ENCODE results near the gene FKBP8.

FKBP8 gene

GRCh38 chr19:18508585-18508984, 34.8 kb downstream of the FKBP8 start:
- DNase-seq (ENCODE audit: extremely low read depth, insufficient read length): no peak
- no peaks in the 10 kb centered on the region for H3K27me3 ChIP-seq (replicated peaks; ENCODE audit: control insufficient read depth, insufficient read depth, low read length)
- no peak overlapping the region for H3K4me3 ChIP-seq (replicated peaks; ENCODE audit: low read depth, low read length)
- no peak for TF ChIP-seq CTCF (IDR thresholded peaks at IDR 0.05; ENCODE audit: insufficient read depth, low read length, poor library complexity, severe bottlenecking)
- H3K36me3 ChIP-seq (ENCODE audit: control insufficient read depth, insufficient read depth, low read length): no peaks in the 10 kb centered on the region; the same call in none of the 2 replicates

- Histone ChIP-seq H3K36me3 (ENCODE audit: control insufficient read depth, insufficient read depth, low read length) (no peaks in the 10 kb centered on the region; the same call in none of the 2 replicates), H3K4me3 (replicated peaks; ENCODE audit: low read depth, low read length) (no peak overlapping the region), H3K27me3 (replicated peaks; ENCODE audit: control insufficient read depth, insufficient read depth, low read length) (no peaks in the 10 kb centered on the region)
- no peak for TF ChIP-seq CTCF (IDR thresholded peaks at IDR 0.05; ENCODE audit: insufficient read depth, low read length, poor library complexity, severe bottlenecking)
- no peak for DNase-seq (ENCODE audit: extremely low read depth, insufficient read length)
Measured at GRCh38 chr19:18507727-18508440, 35.5 kb downstream of the FKBP8 start.

GRCh38 chr19:18507021-18507726, 36.2 kb downstream of the FKBP8 start:
- no peaks in the 10 kb centered on the region for H3K27me3 ChIP-seq (replicated peaks; ENCODE audit: control insufficient read depth, insufficient read depth, low read length)
- H3K36me3 ChIP-seq (ENCODE audit: control insufficient read depth, insufficient read depth, low read length): no peaks in the 10 kb centered on the region; the same call in none of the 2 replicates
- TF ChIP-seq CTCF (IDR thresholded peaks at IDR 0.05; ENCODE audit: insufficient read depth, low read length, poor library complexity, severe bottlenecking): no peak
- H3K4me3 ChIP-seq (replicated peaks; ENCODE audit: low read depth, low read length): no peak overlapping the region
- DNase-seq (ENCODE audit: extremely low read depth, insufficient read length): no peak

- Histone ChIP-seq H3K4me3 (replicated peaks; ENCODE audit: low read depth, low read length) (no peak overlapping the region), H3K36me3 (ENCODE audit: control insufficient read depth, insufficient read depth, low read length) (peaks cover 2% of the 10 kb centered on the region), H3K27me3 (replicated peaks; ENCODE audit: control insufficient read depth, insufficient read depth, low read length) (no peaks in the 10 kb centered on the region)
- TF ChIP-seq CTCF (IDR thresholded peaks at IDR 0.05; ENCODE audit: insufficient read depth, low read length, poor library complexity, severe bottlenecking): no peak
- no peak for DNase-seq (ENCODE audit: extremely low read depth, insufficient read length)
Measured at GRCh38 chr19:18506101-18506930, 37.1 kb downstream of the FKBP8 start.

- TF ChIP-seq CTCF (IDR thresholded peaks at IDR 0.05; ENCODE audit: insufficient read depth, low read length, poor library complexity, severe bottlenecking): no peak
- DNase-seq (ENCODE audit: extremely low read depth, insufficient read length): no peak
- H3K4me3 ChIP-seq (replicated peaks; ENCODE audit: low read depth, low read length): no peak overlapping the region
- peaks cover 2% of the 10 kb centered on the region for H3K36me3 ChIP-seq (ENCODE audit: control insufficient read depth, insufficient read depth, low read length)
- H3K27me3 ChIP-seq (replicated peaks; ENCODE audit: control insufficient read depth, insufficient read depth, low read length): no peaks in the 10 kb centered on the region
Measured at GRCh38 chr19:18504886-18505610, 38.3 kb downstream of the FKBP8 start.
